ENCODE measurements around the gene PTPN14.

GRCh38 chr1:214321705-214322453 is 229.5 kb downstream of the PTPN14 start:
- TF ChIP-seq CTCF (IDR thresholded peaks at IDR 0.05 in 2 of 3, conservative IDR thresholded peaks at IDR 0.05 in 1 of 3; ENCODE audit: borderline replicate concordance in 1 of 3, insufficient read depth in 1 of 3, low read depth in 2 of 3, low read length in 2 of 3) = no peak
- TF ChIP-seq POLR2A (IDR thresholded peaks at IDR 0.05; ENCODE audit: borderline replicate concordance, extremely low read depth, insufficient read depth, insufficient read length) = no peak
- TF ChIP-seq EZH2 (IDR thresholded peaks at IDR 0.05) = no peak
- TF ChIP-seq POLR2AphosphoS5 (IDR thresholded peaks at IDR 0.05; ENCODE audit: low read depth, low read length) = no peak
- no peak for TF ChIP-seq CEBPB (IDR thresholded peaks at IDR 0.05; ENCODE audit: low read depth)
